Stimulated activated CD8-positive, alpha-beta memory T cell treated with anti-CD3 and anti-CD28 coated beads, Interleukin-15, amount 100 ng/mL, for 4 hours (primary cell): Measurements from ENCODE around the gene CTR9.
A peak's percentile ranks its signal among the peaks of the same experiment; 100 is the strongest.

Source experiments
- DNase-seq, 2 donors: peaks; one replicate each; pipeline ENCODE4 v3.0.0-alpha.2; 2020; ENCODE audit warnings: low read depth in 2 of 2

Gene CTR9

DNA sequence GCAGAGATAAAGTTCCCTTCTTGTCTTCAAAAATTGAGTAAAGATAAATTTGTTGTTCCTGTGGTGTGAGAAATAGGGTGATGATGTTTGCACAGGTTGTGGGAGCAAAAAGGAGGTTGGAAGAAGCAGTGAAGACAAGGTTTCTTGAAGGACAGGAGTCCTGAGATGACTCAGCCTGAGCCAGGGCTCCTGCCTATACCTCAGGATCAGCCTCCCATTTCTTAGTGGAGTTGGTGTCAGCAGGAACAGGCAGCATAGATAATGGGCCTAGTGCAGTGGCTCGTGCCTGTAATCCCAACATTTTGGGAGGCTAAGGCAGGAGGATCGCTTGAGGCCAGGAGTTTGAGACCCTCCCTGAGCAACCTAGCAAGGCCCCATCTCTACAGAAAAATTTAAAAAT, 29.0 kb downstream of the CTR9 start:
- no peak for DNase-seq

DNA sequence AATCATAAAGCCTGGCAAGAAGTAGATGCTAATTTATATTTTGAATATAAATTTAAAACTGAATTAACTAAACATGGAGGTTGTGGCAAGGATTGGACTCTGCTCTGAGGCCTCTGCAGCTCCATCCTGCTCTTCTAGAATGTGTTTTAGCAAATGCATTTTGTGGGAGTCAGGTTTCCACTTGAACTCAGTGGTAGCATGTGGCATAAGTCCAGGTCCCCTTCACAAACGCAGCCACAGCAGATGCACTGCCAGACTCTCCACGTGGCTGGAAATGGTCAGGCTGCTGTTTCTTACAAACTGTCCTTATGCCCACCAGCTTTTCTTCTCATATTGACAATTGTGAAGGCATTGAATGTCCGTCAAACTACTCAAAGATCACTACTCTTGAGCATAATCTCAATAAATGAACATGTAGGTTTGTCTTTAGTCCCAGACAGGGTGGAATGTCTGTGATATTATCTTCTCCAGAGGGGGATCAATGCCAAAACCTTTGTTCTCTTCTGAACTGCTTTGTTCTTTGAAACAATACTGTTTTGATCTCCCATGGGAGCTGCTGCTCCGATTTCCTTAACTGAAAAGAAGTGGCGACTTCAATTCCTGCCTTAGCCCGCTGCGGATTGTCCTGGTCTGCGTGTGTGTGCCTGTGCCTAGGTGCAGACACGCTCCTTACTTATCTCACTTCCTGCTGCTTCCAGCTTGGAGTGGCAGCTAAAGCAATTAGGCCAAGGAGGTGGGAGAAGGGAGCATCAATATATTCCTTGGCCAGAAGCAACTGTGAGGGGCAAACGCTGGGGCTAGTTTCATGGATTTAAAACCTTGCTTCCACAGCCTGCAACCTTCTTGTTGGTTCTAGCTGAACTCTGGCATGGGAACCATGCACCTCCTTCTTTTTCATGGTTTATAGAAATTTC, 33.4 kb downstream of the CTR9 start:
- DNase-seq: no peak

DNA sequence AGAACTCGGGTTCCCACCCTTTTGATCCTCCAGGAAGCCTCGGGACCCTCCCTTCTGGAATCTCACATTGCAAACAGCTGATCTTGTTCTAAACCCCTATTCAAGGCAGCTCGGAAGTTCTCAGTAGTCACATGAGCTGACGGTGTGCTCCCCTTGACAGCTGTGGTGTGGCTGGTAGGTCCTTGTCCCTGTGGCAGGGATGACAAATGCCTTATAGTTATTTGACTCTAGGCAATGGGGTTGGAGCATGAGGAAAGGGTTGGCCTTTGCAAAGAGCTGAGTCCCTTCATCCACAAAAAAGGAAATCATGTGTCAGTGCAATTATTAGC, 34.1 kb downstream of the CTR9 start:
- DNase-seq: no peak

DNA sequence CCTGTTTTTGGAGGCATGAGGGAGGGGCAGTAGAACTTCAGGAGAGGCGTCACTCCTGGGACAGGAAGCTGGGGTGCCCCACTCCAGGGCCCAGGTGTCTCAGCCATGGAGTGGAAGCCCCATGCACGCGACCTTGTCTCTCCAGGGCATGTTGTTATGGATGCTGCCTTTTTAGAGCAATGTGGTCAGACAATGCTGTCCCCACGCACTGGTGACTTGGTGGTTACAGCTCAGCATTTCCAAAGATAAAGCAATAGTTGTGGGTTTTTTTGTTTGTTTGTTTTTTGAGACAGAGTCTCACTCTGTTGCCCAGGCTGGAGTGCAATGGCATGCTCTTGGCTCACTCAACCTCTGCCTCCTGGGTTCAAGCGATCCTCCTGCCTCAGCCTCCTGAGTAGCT, 35.4 kb downstream of the CTR9 start:
- DNase-seq: no peak

DNA sequence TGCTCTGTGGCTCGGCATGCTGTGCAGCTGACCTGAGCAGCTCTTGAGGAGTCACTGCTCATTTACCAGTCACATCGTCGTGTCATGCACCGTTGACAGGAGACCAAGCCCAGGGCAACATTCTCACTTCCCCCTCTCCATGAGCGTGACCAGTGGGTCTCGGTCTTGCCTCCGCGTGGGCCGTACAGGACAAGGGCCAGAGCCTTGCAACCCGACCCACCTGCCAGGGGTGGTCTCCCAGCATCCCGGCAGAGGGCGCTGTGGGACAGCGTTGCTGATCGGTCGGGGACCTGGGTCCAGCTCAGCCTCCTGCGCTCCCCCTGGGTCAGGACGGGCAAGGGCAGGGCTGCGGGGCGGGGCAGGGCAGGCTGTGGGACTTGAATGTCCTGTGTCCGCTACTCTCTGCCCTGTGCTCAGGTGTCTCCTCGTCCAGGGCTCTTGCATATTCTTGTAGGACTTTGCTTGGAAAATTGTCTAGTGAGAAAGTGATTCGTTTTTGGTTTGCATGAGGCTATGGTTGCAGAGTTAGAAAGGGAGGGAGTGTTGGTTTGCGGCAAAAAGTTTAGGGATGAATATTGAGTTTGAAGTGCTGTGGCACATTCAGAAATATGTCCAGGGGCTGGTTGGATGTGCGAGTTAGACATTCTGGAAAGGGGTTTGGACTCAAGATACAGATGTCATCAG, 41.5 kb downstream of the CTR9 start:
- DNase-seq: peak; percentile 49 to 59

DNA sequence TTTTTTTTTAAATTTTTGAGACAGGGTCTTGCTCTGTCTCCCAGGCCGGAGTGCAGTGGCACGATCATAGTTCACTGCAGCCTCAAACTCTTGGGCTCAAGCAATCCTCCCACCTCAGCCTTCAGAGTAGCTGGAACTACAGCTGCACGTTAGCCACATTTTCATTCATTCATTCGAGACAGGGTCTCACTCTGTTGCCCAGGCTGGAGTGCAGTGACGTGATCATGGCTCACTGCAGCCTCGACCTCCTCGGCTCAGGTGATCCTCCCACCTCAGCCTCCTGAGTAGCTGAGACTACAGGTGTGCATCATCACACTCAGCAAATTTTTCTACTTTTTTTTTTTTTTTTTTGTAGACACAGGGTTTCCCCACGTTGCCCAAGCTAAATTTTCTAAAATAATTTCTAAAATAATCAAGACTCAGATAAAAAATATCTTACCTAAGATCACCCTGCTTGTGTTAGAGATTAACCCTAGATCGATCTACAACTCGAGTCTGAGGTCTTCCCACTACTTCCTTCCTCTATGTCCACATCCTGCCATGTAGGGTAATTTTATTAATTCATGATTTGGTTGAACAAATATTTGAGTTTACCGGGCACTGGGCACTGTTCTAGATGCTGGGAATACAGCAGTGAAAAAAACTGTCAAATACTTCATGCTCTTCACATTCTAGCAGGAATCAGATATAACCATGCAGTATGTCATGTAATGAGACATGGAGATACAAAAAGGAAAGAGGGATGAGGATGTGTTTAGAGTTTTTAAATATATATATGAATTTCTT, 42.6 kb downstream of the CTR9 start:
- no peak for DNase-seq

DNA sequence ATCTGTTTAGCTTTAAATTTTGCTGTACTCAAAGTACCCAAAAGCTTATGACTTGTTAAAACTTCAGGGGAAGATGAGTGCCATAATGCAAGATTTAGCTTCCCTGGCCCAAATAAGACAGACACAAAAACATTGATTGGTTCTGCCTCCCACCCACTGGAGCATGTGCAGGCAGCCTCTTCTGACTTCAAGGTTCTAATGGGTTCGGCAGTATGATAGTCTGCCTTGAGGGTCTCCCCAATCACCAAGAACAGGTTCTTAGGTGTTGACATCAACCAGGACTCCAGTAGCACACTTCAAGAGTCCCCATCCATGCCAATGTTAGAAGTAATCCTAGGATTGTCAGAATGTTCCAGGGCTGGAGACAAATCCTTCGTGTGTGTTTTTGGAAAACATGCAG, 45.1 kb downstream of the CTR9 start:
- DNase-seq: no peak

DNA sequence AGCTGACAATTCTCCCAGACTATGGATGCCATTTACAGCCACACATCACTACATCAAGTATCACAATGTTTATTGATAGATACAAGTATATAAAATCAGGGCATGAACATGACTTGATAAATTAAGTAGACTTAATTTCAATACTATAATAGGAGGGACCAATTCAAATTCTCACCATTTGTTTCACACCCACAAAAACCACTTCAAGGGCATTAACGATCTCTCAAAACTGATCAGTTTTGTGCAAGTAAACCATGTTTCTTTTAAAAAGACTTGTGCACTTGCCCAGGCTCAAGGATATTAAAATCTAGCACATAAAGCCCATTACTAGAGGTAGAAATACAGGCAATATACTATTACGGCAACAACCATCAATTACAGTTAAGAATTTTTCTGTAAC, 46.0 kb downstream of the CTR9 start:
- DNase-seq: no peak

DNA sequence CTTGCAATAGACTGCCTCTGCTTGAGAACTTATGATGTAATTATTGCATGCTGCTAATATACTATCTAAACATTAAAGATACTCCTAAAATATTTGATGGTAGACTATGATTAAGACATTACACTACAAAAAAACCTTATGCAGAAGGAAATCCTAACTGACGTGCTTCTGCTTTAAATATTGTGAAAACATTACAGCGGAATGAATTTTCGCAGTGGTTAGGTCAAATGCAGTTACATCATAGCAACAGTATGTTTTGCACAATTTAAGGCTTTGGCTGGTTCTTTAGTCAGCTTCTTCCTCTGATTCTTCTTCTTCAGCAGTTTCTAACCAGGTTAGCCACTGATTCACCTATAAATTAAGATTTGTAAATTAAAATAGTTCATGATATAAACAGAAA, 46.5 kb downstream of the CTR9 start:
- DNase-seq: no peak

DNA sequence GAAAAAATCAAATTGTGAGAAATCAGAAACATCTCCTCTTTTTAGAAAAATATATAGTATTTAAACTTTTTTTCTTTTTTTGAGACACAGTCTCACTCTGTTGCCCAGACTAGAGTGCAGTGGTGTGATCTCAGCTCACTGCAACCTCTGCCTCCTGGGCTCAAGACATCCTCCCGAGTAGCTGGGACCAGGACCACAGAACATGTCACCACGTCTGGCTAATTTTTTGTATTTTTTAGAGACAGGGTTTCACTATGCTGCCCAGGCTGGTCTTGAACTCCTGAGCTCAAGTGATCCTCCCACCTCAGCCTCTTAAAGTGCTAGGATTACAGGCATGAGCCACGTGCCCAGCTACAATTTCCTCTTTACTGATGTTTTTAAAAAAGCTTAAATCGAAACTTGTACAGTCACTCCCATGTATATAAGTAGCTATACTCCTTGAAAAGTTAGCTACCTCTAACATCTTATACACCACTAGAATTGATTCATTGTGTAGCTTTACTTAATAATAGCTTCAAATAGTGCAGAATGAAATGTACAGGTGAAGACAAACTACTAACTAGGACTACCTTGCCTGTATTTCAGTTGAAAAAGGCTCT, 47.4 kb downstream of the CTR9 start:
- DNase-seq: no peak

DNA sequence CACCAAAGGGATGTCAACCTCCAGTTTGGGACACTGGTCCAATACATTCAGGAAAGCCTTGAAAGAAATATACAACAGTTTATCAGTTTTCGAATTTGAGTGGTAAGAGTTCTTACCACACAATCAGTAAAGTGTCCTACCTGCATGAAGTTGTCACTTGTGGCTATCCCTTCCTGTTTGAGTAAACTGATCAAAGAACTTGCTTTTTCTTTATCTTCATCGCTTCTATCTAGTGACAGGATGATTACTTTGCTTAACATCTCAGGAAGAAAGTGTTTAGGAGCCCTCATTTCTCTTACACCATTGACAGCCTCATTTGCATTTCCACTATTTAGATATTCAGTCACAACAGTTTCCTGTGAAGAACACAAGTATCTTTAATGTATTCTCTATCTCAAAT, 49.2 kb downstream of the CTR9 start:
- DNase-seq: no peak

DNA sequence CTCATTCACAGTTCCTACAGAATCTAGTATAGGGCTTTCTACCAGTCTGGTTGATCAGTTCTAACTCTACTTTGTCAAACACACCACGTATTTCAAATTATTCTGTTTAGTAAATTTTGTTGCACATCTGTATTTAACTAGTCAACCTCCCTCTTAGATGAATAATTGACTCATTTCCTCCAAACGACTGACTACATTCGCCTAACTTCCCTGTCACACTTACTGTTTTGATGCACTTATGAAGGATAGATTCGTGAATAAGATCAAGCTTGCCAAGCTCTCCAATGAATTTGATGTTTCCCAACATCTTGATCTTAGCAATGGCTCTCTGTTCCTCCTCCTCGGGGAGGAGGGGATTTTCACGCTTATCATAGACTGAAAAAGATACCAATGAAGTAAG, 52.6 kb downstream of the CTR9 start:
- DNase-seq: no peak

DNA sequence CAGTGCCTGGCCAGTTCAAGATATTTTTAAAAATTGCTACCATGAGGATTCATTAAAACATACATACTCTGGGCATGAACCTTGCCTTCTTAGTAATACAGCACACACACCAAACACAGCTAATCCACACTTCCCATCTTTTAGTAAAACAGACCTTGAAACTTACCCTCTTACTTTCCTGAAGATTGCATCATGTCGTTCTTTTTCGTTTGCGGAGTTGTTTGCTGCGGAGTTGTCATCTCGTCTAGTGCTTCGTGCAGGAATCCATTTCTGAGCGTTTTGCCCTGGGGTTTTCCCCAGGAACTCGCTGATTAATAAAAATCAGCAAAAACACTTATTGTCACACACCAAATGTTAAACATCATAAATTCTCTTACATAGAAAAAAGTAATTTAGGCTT, 54.7 kb downstream of the CTR9 start:
- no peak for DNase-seq

DNA sequence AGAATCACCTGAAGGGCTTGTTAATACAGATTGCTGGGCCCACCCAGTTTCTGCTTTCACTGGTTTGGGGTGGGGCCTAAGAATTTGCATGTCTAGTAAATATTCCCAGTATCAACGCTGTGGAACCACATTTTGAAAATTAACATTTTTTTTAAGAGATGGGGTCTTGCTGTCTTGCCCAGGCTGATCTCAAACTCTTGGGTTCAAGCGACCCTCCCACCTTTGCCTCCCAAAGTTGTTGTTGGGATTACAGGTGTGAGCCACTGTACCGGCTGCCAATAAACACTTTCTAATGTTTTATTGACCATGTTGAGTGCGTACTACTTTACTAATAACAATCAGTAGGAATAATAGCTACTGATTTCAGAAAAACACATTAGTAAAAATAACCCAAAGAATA, 55.2 kb downstream of the CTR9 start:
- no peak for DNase-seq

DNA sequence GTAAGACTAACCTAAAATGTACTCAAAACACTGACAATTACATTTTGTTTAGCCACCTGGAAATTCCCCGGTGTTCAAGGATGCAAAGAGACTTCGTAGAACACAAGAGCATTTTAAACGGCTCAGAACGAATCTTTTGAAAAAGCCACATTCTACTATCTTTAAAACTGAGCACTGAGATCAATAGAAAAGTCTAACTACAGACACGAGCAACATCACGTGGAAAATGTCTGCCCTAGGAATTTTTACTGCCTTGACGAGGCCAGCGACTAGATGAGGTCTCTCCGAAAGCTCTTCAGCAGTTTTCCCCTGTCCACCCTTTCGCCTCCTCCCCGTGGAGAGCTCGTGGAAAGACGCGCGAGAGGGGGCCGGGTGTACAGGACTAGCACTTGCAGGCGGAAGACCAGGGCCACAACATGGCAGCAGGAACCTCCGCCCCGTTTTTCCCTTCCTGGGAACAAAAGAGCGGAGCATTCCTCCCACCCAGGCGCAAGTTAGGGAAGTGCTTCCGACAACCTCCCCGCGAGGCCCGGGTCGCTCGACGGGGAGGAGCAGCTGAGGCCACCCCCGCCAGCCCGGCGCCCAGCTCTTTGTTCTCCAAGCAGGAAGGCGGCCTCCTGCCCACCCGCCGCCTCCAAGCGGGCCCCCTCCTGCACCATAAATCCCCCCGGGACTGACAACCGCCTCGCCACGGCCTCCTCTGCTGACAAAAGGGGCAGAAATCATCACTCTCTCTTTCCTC, 56.6 kb downstream of the CTR9 start:
- peak; percentile 10 to 40 for DNase-seq

DNA sequence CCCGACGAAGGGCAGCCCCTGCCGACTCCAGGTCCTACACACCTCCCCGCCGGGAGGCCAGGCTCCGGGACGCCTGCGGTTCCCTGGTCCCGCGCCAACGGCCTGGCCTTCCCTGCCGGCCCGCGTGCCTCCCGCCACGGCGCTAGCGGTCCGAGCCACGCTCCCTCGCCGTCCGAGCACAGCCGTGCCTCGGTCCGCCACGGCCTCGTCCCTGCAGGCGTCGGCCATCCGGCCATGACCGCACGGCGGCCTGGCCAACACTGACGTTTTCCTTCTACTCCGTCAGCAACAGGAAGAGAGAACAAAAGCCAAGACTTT, 57.1 kb downstream of the CTR9 start:
- DNase-seq: no peak

DNA sequence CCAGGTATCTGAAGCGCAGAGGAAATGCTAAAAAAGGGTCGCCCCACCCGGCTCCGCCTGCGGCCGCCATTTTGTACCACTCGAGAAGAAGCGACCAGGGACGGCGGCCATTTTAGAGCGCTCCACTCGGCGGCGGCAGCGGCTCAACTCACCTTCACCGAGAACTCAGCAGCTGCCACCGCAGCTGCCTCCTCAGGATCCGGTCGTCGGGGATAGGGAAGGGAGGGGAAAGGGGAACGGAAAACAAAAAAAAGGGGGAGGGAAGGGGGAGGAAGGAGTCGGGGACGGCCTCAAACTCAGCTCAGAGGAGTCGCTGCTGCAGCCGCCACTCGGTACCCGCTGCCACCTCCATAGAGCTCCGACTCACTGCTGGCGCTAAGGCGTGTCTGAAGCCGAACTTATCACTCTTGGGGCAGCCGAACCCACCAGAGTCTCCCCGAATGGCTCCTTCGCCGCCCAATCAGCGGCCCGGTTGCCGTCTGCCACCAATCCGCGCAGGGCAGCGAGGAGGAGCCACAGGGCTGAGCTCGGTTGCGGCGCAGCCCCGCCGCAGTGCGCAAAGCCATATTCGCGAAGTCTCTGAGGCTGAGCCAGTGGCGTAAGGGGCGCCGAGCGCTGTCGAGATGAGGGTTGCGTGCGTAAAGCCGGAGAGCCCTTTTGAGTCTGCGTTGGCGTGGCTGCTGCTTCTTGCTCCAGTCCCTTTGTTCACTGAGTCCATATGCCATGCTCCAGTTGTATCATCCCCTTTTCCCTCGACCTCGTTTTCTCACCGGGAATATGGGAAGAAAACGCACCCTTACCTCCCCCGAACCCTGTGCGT, 57.7 kb downstream of the CTR9 start, which contains the start of gene EIF4G2:
Gene EIF4G2 (minus strand): TSS at position 374 of the 820 bp plus-strand sequence.
- peak; percentile 96 to 98 for DNase-seq

DNA sequence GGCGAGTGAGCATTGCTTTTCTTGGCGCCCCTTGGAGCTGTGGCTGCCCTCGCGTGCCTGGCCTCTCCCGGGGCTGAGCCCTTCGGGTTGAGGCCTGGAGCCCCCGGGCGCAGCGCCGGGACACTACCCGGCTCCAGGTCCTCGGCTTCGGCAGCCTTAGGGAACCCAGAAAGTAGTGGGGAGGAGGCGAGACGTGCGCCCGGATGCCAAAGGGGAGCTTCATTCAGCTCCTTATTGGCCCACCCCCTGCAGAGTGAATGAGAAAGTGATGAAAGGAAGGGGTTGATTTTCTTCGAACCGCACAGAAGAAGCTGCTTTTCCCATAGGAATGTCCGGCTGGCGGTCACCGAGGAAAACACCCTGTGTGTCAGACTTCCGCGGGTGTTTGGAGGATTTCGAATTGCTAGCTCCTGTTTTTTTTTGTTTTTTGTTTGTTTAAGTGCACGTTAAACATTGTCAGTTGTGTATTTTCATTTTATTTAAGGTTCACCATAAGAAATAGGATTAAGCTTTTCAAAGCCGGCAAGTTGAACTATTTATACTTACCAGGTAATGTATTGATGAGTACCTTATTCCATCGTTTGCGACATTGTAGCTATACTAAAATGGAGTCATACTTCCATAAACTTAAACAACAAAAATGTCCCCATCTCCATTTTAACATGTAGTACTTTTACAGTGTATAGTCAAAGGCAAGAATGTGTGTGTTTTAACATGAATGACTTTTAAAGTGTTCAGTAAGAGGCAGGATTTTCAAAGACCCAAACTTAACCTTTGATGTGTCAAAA, 58.5 kb downstream of the CTR9 start:
- no peak for DNase-seq

DNA sequence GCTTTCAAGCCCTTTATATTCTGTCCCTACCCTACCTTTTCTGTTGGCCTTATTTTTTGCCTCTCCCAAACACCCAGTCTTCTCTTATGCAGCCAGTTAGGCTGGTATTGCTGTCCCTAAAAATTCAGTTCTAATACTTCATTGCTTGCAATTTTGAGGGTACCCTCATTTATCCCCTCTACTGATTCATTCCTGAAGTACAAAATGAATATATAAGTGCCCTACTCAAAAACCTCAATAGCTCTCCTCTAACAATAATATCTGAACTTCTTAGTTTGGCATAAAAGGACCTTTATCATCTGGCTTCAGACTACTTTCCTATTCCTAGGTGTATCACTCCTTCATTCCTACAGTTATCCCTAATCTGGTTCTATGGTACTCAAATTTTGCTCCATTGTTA, 62.9 kb downstream of the CTR9 start:
- DNase-seq: no peak

DNA sequence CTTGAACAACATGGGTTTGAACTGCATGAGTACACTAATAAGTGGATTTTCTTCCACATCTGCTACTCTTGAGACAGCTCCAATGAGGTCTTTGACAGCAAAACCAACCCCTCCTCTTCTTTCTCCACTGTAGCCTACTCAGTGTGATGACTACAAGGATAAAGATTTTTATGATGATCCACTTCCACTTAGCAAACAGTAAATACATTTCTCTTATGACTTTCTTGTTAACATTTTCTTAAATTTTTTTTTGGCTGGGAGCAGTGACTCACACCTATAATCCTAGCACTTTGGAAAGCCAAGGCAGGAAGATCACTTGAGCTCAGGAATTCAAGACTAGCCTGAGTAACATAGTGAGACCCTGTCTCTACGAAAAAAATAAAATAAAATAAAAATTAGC, 67.5 kb downstream of the CTR9 start:
- no peak for DNase-seq
